ENCODE results near the gene SARM1.
A peak's percentile ranks its signal among the peaks of the same experiment; 100 is the strongest.
"Not testable (repeated sequence)": the region's sequence is repeated elsewhere in the genome, so short reads cannot be mapped to it uniquely, and the experiment has no call there.

SARM1 gene

DNA sequence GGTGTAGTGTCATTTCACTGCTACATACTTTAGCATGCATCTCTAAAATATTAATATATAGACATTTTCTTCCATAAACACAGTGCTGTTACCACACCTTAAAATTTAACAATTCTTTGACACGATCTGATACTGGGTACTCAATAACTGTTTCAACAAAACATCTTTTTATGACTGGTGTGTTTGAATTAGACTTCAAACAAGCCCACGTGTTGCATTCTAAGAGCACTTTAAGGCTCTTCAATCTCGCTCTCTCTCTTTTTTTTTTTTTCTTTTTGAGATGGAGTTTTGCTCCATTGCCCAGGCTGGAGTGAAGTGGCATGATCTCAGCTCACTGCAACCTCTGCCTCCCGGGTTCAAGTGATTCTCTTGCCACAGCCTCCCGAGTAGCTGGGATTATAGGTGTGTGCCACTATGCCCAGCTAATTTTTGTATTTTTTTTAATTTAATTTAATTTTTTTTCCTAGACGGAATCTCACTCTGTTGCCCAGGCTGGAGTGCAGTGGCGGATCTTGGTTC, 50.4 kb downstream of the SARM1 start:
- H3K36me3 ChIP-seq (ENCODE audit: insufficient read depth): no peaks in the 10 kb centered on the region
- H2AFZ ChIP-seq (ENCODE audit: low read depth): no peak overlapping the region
- no peak overlapping the region for H3K4me2 ChIP-seq
- H3K4me1 ChIP-seq (ENCODE audit: low read depth, poor library complexity, severe bottlenecking): no peaks in the 10 kb centered on the region
- no peak overlapping the region for H3K27ac ChIP-seq
- no peak for TF ChIP-seq CTCF (conservative IDR thresholded peaks at IDR 0.05; ENCODE audit: low read depth, low read length)
- H3K79me2 ChIP-seq (ENCODE audit: insufficient read depth, low read depth): no peaks in the 10 kb centered on the region
- no peaks in the 10 kb centered on the region for H4K20me1 ChIP-seq (ENCODE audit: insufficient read depth)
- H3K4me3 ChIP-seq (IDR thresholded peaks at IDR 0.05; ENCODE audit: insufficient read depth, low read depth, low read length): no peak overlapping the region
- H3K9ac ChIP-seq: no peak overlapping the region
- no peaks in the 10 kb centered on the region for H3K27me3 ChIP-seq (ENCODE audit: insufficient read depth, low read depth)

- no peak for TF ChIP-seq CTCF (conservative IDR thresholded peaks at IDR 0.05; ENCODE audit: low read depth, low read length)
- no peak overlapping the region for H2AFZ ChIP-seq (ENCODE audit: low read depth)
Measured at GRCh38 chr17:28425206-28425605, 53.7 kb downstream of the SARM1 start.

GRCh38 chr17:28426081-28426519, 54.6 kb downstream of the SARM1 start:
- no peak overlapping the region for H3K9ac ChIP-seq
- no peaks in the 10 kb centered on the region for H4K20me1 ChIP-seq (ENCODE audit: insufficient read depth)
- TF ChIP-seq CTCF (conservative IDR thresholded peaks at IDR 0.05; ENCODE audit: low read depth, low read length): peak; percentile 54
- H3K36me3 ChIP-seq (ENCODE audit: insufficient read depth): no peaks in the 10 kb centered on the region
- H3K27ac ChIP-seq: no peak overlapping the region
- no peak overlapping the region for H3K4me3 ChIP-seq (IDR thresholded peaks at IDR 0.05; ENCODE audit: insufficient read depth, low read depth, low read length)
- H3K27me3 ChIP-seq (ENCODE audit: insufficient read depth, low read depth): no peaks in the 10 kb centered on the region
- no peak overlapping the region for H3K4me2 ChIP-seq
- no peak overlapping the region for H2AFZ ChIP-seq (ENCODE audit: low read depth)
- no peaks in the 10 kb centered on the region for H3K79me2 ChIP-seq (ENCODE audit: insufficient read depth, low read depth)
- no peaks in the 10 kb centered on the region for H3K4me1 ChIP-seq (ENCODE audit: low read depth, poor library complexity, severe bottlenecking)

More at GRCh38 chr17:28425206-28425605, 53.7 kb downstream of the SARM1 start:
- Histone ChIP-seq H3K4me3 (IDR thresholded peaks at IDR 0.05; ENCODE audit: insufficient read depth, low read depth, low read length) (no peak overlapping the region), H3K36me3 (ENCODE audit: insufficient read depth) (no peaks in the 10 kb centered on the region), H3K79me2 (ENCODE audit: insufficient read depth, low read depth) (no peaks in the 10 kb centered on the region), H3K9ac (no peak overlapping the region), H3K27me3 (ENCODE audit: insufficient read depth, low read depth) (no peaks in the 10 kb centered on the region), H3K4me1 (ENCODE audit: low read depth, poor library complexity, severe bottlenecking) (no peaks in the 10 kb centered on the region), H3K27ac (no peak overlapping the region), H4K20me1 (ENCODE audit: insufficient read depth) (no peaks in the 10 kb centered on the region), H3K4me2 (no peak overlapping the region)

DNA sequence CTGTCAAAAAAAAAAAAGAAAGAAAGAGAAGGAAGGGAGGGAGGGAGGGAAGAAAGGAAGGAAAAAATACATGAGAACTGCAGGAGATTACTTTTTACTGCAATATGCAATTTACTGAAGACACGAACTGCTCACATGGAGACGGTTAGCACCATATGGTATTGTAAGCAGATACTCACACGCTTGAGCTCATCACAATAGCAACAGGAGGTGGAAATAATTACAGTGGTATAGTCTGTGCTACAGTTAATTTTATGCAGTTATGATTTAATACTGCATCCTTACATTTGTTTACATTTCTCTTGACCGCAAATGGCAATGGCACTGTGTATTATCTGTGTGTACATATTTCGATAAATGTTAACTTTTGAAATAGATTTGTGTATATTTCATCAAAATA, 55.9 kb downstream of the SARM1 start:
- Histone ChIP-seq H3K4me2 (no peak overlapping the region), H3K27me3 (ENCODE audit: insufficient read depth, low read depth) (no peaks in the 10 kb centered on the region), H3K4me1 (ENCODE audit: low read depth, poor library complexity, severe bottlenecking) (no peaks in the 10 kb centered on the region), H3K9ac (no peak overlapping the region), H4K20me1 (ENCODE audit: insufficient read depth) (no peaks in the 10 kb centered on the region), H2AFZ (ENCODE audit: low read depth) (no peak overlapping the region), H3K79me2 (ENCODE audit: insufficient read depth, low read depth) (no peaks in the 10 kb centered on the region), H3K4me3 (IDR thresholded peaks at IDR 0.05; ENCODE audit: insufficient read depth, low read depth, low read length) (no peak overlapping the region), H3K36me3 (ENCODE audit: insufficient read depth) (no peaks in the 10 kb centered on the region), H3K27ac (no peak overlapping the region)
- no peak for TF ChIP-seq CTCF (conservative IDR thresholded peaks at IDR 0.05; ENCODE audit: low read depth, low read length)

DNA sequence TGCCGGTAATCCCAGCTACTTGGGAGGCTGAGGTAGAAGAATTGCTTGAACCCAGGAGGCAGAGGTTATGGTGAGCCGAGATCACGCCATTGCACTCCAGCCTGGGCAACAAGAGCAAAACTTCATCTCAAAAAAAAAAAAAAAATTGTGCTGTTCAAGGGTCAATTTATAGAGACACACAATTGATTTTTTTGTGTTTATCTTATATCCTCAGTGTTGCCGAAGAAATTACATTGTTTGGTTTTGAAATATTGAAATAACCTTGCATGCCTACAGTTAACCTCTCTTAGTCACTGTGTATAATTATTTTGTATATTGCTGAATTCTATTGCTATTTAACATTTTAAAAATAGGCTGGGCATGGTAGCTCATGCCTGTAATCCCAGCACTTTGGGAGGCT, 56.5 kb downstream of the SARM1 start:
- H3K4me3 ChIP-seq (IDR thresholded peaks at IDR 0.05; ENCODE audit: insufficient read depth, low read depth, low read length): not testable (repeated sequence)

More for the DNA sequence above, 56.5 kb downstream of the SARM1 start:
- H3K4me1 ChIP-seq (ENCODE audit: low read depth, poor library complexity, severe bottlenecking); H3K9ac ChIP-seq; H3K27me3 ChIP-seq (ENCODE audit: insufficient read depth, low read depth); H2AFZ ChIP-seq (ENCODE audit: low read depth); H3K79me2 ChIP-seq (ENCODE audit: insufficient read depth, low read depth); H4K20me1 ChIP-seq (ENCODE audit: insufficient read depth); H3K27ac ChIP-seq; H3K36me3 ChIP-seq (ENCODE audit: insufficient read depth); H3K4me2 ChIP-seq: not testable (repeated sequence)
